ENCODE data around the gene SMIM10. TPM values are rescaled to one million over a fixed set of nuclear protein-coding genes. Genes with fewer than 3 reads are reported as not detected.

Gene SMIM10
- total RNA-seq, 4 donors from 2014 or later = 1.8 to 7.5 (median 6.3) TPM

DNA sequence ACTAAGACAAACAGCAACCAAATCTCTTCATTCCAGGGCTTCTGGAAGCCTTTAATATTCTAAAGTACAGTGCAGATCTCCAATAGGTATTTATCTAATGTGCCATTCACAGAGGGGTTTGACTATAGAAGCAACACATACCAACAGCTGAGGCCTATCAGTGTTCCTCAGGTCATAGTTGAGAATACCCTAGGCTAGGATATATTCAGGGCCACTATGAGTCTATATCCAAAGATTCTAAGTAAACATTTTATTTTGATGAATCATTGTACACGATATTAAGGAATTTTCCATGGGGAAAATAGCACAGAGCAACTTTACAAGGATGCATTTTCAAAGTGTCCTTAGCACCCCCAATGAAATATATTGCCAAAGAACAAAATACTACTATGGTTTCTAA is 9.7 kb downstream of the SMIM10 start:
- no peak for TF ChIP-seq POLR2A (IDR thresholded peaks at IDR 0.05)
- TF ChIP-seq, protein P1, sequence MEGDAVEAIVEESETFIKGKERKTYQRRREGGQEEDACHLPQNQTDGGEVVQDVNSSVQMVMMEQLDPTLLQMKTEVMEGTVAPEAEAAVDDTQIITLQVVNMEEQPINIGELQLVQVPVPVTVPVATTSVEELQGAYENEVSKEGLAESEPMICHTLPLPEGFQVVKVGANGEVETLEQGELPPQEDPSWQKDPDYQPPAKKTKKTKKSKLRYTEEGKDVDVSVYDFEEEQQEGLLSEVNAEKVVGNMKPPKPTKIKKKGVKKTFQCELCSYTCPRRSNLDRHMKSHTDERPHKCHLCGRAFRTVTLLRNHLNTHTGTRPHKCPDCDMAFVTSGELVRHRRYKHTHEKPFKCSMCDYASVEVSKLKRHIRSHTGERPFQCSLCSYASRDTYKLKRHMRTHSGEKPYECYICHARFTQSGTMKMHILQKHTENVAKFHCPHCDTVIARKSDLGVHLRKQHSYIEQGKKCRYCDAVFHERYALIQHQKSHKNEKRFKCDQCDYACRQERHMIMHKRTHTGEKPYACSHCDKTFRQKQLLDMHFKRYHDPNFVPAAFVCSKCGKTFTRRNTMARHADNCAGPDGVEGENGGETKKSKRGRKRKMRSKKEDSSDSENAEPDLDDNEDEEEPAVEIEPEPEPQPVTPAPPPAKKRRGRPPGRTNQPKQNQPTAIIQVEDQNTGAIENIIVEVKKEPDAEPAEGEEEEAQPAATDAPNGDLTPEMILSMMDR (IDR thresholded peaks at IDR 0.05) = no peak

DNA sequence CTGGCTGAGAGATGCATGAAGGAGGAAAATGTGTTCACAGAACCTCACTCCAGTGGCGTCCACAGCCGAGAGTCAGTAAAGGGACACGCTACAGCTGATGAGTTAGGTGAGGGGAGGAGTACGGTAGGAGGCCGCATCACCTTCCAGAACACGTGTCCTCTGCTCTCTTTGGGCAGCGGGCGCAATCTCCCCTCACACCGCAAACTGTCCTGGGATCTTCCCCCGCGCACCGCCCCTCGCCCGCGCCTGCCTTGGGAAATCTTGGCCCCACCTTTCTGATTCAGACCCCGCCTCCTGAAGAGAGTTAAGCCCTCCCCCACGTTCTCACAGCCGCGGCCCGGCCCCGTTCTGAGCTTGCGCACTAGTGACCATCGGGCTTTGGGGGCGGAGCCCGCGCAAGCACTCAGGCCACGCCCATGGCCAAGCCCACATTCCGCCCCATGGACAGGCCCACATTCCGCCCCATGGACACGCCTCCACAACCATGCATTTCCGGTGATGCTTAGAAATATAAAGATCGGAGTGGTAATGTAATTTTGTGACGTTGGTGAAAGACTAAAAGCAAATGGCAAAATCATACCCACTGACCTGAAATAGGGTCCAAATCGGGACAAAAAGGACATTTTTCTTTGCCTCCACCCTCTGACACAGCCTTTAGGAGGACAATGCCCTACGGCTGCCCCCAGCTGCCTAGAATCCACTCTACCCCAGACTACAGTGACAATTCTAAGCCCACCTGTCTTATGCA is 13.3 kb downstream of the SMIM10 start:
- no peaks in the 10 kb centered on the region for H3K4me1 ChIP-seq
- H3K9me3 ChIP-seq = no peaks in the 10 kb centered on the region
- peak overlapping the region in 1 of 3 donors; percentile 15 for H3K4me3 ChIP-seq (replicated peaks in 1 of 3)
- WGBS, 2 donors = 0 to 1% methylated on average over 14 to 18 of the region's 35 CpGs
- H3K27me3 ChIP-seq = no peaks in the 10 kb centered on the region
- intact Hi-C loops (cut with DNase I) = no loop called here
- peak; percentile 87 for DNase-seq
- H3K27ac ChIP-seq = no peak overlapping the region
- TF ChIP-seq, protein P1 (IDR thresholded peaks at IDR 0.05) = no peak
- no peak for TF ChIP-seq POLR2A (IDR thresholded peaks at IDR 0.05)
- H3K36me3 ChIP-seq = no peaks in the 10 kb centered on the region

More for the DNA sequence above, 9.7 kb downstream of the SMIM10 start:
- 94 to 95% methylated on average over 1 of the region's 1 CpG for WGBS, 2 donors
- Histone ChIP-seq H3K4me1 (no peaks in the 10 kb centered on the region), H3K27ac (no peak overlapping the region), H3K36me3 (no peaks in the 10 kb centered on the region), H3K9me3 (no peaks in the 10 kb centered on the region), H3K27me3 (no peaks in the 10 kb centered on the region), H3K4me3 (replicated peaks in 1 of 3) (no peak overlapping the region)
- intact Hi-C loops (cut with DNase I) = no loop called here
- DNase-seq = no peak

DNA sequence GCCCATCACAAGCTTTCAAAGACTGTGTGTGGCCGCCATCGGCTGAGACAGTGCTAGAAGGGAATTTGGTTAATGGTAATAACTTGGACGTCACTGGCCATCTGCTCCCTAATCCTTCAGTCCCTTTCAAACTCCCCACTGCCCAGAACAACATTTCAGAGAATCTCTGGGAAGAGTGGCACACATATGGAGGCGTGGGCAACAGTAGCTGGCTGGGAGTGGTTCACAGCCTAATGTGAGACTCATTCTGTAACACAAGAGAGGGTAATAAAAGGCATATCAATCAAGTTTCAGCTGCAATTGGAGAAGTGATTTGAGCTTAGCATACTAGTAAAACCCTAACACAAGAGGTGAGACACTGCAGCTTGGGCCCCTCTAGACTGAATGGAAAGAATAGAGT is 15.4 kb downstream of the SMIM10 start:
- Histone ChIP-seq H3K4me1 (no peaks in the 10 kb centered on the region), H3K27ac (no peak overlapping the region), H3K4me3 (replicated peaks in 1 of 3) (no peak overlapping the region), H3K36me3 (no peaks in the 10 kb centered on the region), H3K9me3 (no peaks in the 10 kb centered on the region), H3K27me3 (no peaks in the 10 kb centered on the region)
- DNase-seq = no peak
- 80 to 97% methylated on average over 2 to 4 of the region's 4 CpGs for WGBS, 2 donors
- intact Hi-C loops (cut with DNase I) = no loop called here
- TF ChIP-seq, protein P1 (IDR thresholded peaks at IDR 0.05) = no peak
- no peak for TF ChIP-seq POLR2A (IDR thresholded peaks at IDR 0.05)

DNA sequence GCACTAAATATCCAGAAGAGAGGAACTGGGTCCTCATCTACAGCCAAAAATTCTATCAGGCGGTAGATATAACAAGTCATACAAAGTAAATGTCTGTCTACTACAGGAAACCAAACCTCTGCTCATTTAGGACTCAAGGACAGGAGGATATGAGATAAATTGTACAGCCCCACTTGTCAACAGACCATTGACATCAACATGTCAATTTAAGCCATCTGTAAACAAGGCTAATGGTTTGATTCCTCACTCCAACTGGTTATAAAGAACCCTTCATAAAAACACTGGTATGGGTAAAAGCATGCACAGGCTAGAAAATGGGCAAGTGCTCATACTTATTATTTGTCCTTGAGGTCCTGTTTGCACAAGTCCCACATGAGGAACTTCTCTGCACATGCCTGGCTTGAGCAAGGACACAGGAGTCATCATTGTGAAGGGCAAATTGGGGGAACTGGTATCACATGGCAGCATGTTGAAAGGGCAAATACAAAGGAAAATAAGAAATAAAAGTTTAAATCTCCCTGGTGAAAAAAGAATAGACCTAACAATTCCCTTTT is 18.3 kb downstream of the SMIM10 start:
- Histone ChIP-seq H3K4me3 (replicated peaks in 1 of 3) (no peak overlapping the region), H3K4me1 (no peaks in the 10 kb centered on the region), H3K9me3 (no peaks in the 10 kb centered on the region), H3K36me3 (no peaks in the 10 kb centered on the region), H3K27ac (no peak overlapping the region), H3K27me3 (no peaks in the 10 kb centered on the region)
- TF ChIP-seq, protein P1 (IDR thresholded peaks at IDR 0.05) = no peak
- 88 to 100% methylated on average over 1 of the region's 1 CpG for WGBS, 2 donors
- intact Hi-C loops (cut with DNase I) = no loop called here
- no peak for DNase-seq

DNA sequence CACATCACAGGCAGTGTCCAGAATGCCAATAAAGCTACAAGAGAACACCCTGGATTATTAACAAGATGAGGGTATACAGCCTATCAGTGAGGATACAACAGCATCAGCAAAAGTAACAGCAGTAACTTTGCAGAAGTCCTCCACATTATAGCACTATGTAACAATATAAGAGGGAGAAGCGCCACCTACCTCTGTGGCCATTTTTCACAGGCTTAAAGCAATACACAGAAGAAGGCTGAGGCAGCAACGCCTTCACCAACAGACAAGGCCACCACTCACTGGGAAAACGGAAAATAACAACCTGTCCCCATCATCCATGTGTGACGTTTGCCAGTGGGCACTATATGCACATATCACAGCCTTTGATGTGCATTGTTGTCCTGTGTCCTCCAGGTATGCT is 19.0 kb downstream of the SMIM10 start:
- Histone ChIP-seq H3K27ac (no peak overlapping the region), H3K4me3 (replicated peaks in 1 of 3) (no peak overlapping the region), H3K4me1 (no peaks in the 10 kb centered on the region), H3K9me3 (no peaks in the 10 kb centered on the region), H3K36me3 (no peaks in the 10 kb centered on the region), H3K27me3 (no peaks in the 10 kb centered on the region)
- no peak for DNase-seq
- WGBS, 2 donors = 67 to 70% methylated on average over 3 to 4 of the region's 4 CpGs
- no peak for TF ChIP-seq POLR2A (IDR thresholded peaks at IDR 0.05)
- TF ChIP-seq, protein P1 (IDR thresholded peaks at IDR 0.05) = no peak
- intact Hi-C loops (cut with DNase I) = no loop called here

Data from thyroid gland (tissue), 4 donors.